Activated naive CD4-positive, alpha-beta T cell treated with anti-CD3 and anti-CD28 coated beads, Interleukin-2, amount 10 ng/mL, durations not matched to agents 7 days and 5 days (primary cell): ENCODE data around the gene SRI.

ENCODE experiments used
- CTCF ChIA-PET: fragments of 350-600 bp; sonication (Branson Sonifier 250); formaldehyde crosslinking; loops from one replicate; lab custom pipeline; 2021; ENCODE audit warnings: antibody characterized with exemption; lab: Charles Lee
- DNase-seq: peaks from one replicate; pipeline ENCODE4 v3.0.0-alpha.2; 2020
- H3K27ac Mint-ChIP-seq: one replicate; pipeline ENCODE4 v1.8.0; 2021; ENCODE audit warnings: mild to moderate bottlenecking, moderate library complexity, mixed read lengths
- H3K27me3 Mint-ChIP-seq: one replicate; pipeline ENCODE4 v1.8.0; 2021; ENCODE audit warnings: mild to moderate bottlenecking, mixed read lengths
- H3K36me3 Mint-ChIP-seq: one replicate; pipeline ENCODE4 v1.8.0; 2021; ENCODE audit warnings: mixed read lengths
- H3K4me1 Mint-ChIP-seq: one replicate; pipeline ENCODE4 v1.8.0; 2021; ENCODE audit warnings: mixed read lengths
- H3K4me3 Mint-ChIP-seq: one replicate; pipeline ENCODE4 v1.8.0; 2021; ENCODE audit warnings: mild to moderate bottlenecking, moderate library complexity, mixed read lengths
- H3K9me3 Mint-ChIP-seq: one replicate; pipeline ENCODE4 v1.8.0; 2021; ENCODE audit warnings: mixed read lengths

Gene SRI

DNA sequence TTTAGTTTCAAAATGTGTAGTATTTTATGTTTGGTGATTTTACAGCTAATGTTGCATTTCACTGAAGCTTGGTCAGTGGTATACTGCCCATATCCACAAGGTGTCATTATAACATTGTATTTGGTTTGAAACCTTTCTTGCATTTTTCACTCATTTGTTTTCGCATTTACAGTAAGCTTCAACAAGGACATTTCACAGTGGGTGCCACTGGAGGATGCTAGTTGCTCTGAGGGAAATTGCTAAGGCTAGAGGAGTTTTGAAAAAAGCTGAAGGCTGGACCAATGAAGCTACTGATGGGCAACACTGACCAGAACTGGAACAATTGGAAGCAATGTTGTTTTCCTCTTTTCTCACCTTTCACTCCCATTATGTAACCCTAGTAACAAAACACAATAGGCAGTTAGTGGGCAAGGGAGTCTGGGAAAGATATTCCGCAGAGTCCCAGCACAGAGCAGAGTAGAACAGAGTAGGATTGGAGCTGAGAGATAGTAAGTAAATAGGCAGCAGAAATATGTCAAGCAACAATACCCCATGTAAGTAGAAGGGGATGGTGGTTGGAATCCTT, 23.6 kb upstream of the SRI start:
- Mint-ChIP-seq H3K27me3 (peaks cover 4% of the 10 kb centered on the region), H3K36me3 (no peaks in the 10 kb centered on the region), H3K4me3 (no peak overlapping the region), H3K9me3 (no peaks in the 10 kb centered on the region), H3K4me1 (no peaks in the 10 kb centered on the region), H3K27ac (no peak overlapping the region)
- CTCF ChIA-PET, result interaction anchor here (1.2 to 1.3 kb wide), 2 partner anchors 305 to 592 kb away, joined by 3 read pairs; no protein-coding TSS in a partner anchor
- no peak for DNase-seq

DNA sequence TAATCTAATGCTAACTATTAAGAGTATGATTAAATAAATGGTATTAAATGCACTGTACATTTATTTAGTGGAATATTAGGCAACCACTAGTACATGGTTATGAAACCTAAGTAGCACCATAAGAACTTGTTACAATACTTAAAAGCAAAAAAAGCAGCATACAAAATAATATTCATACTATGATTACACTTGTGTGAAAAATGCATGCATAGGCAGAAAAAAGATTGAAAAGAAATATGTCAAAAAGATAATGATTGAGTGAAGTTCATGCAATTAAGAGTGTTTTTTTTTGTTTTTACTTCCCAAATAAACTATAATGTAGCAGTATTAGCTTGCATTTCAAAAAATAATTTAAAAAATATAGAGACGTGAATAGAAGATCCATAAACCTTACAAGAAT, 20.0 kb upstream of the SRI start:
- CTCF ChIA-PET, result no interaction called here
- no peaks in the 10 kb centered on the region for H3K36me3 Mint-ChIP-seq
- H3K4me3 Mint-ChIP-seq, result no peak overlapping the region
- DNase-seq, result no peak
- H3K4me1 Mint-ChIP-seq, result peaks cover 6% of the 10 kb centered on the region
- H3K9me3 Mint-ChIP-seq, result no peaks in the 10 kb centered on the region
- H3K27me3 Mint-ChIP-seq, result peaks cover 4% of the 10 kb centered on the region
- no peak overlapping the region for H3K27ac Mint-ChIP-seq

DNA sequence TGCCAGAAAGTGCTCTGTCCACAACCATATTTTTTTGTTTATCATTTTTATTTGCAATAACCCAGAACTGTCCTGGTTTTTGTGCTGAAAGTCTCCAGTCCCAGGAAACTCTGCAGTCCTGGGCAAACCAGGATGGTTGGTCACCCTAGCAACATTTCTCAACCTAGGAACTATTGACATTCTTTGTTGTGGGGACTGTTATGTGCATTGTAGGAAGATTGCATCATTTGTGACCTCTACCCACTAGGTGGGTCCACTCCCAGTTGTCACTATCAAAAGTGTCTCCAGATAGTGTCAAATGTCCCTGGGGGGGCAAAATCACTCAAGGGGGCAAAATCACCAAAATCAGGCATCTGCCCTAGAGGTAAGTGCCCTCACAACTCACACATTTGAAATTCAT, 14.0 kb upstream of the SRI start:
- CTCF ChIA-PET, result no interaction called here
- H3K36me3 Mint-ChIP-seq, result no peaks in the 10 kb centered on the region
- no peak overlapping the region for H3K27ac Mint-ChIP-seq
- peaks cover 6% of the 10 kb centered on the region for H3K4me1 Mint-ChIP-seq
- no peak overlapping the region for H3K4me3 Mint-ChIP-seq
- H3K27me3 Mint-ChIP-seq, result peaks cover 13% of the 10 kb centered on the region
- no peaks in the 10 kb centered on the region for H3K9me3 Mint-ChIP-seq
- DNase-seq, result no peak

DNA sequence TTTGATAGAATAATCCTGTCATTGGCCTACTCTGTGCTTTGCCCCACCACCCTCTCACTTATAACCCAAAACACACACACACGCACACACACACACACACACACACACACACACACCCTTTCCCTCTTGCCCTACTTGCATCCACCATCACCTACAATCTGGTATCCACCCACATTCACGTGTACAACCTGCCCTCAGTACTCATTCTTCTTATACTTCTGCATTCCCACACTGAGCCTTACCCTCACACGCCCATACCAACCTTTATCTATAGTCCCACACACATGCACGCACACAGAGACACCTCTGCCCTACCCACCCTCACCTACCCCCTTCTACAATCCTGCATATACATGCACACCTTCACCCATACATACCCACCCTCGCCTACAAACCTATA, 10.8 kb upstream of the SRI start:
- CTCF ChIA-PET, result no interaction called here
- Mint-ChIP-seq H3K36me3 (no peaks in the 10 kb centered on the region), H3K9me3 (no peaks in the 10 kb centered on the region), H3K4me3 (no peak overlapping the region), H3K27me3 (peaks cover 17% of the 10 kb centered on the region), H3K27ac (no peak overlapping the region), H3K4me1 (no peaks in the 10 kb centered on the region)
- DNase-seq, result no peak

DNA sequence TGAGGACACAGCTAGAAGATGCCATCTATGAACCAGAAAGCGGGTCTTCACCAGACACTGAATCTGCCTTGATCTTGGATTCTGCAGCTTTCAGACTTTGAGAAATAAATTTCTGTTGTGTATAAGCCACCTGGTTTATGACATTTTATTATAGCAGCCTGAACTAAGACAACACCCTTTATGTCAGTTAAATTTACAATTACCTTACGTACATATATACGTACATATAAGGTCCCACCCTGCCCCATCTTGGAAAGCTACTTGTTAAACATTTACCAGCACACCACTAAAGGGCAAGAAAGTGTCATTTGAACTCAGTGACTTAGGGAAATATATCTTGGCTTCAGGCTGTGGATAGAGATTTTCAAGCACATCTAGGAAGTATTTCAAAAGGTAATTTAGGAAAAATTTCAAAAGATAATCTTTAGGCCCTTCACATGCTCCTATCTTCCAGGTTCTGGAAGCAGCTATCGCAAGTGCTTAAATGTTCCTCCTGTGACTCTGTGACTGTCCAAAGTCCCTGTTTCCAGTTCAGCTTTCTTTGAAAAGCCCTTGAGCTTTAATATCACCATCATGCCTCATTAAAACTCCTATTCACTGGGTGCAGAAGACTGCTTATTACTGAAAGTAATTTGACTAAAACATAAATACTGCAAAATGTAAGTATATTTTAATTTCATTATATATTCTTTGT, 9.6 kb upstream of the SRI start:
- H3K4me3 Mint-ChIP-seq, result no peak overlapping the region
- H3K27me3 Mint-ChIP-seq, result peaks cover 17% of the 10 kb centered on the region
- no peaks in the 10 kb centered on the region for H3K9me3 Mint-ChIP-seq
- DNase-seq, result no peak
- no peak overlapping the region for H3K27ac Mint-ChIP-seq
- no peaks in the 10 kb centered on the region for H3K4me1 Mint-ChIP-seq
- H3K36me3 Mint-ChIP-seq, result no peaks in the 10 kb centered on the region
- CTCF ChIA-PET, result no interaction called here

DNA sequence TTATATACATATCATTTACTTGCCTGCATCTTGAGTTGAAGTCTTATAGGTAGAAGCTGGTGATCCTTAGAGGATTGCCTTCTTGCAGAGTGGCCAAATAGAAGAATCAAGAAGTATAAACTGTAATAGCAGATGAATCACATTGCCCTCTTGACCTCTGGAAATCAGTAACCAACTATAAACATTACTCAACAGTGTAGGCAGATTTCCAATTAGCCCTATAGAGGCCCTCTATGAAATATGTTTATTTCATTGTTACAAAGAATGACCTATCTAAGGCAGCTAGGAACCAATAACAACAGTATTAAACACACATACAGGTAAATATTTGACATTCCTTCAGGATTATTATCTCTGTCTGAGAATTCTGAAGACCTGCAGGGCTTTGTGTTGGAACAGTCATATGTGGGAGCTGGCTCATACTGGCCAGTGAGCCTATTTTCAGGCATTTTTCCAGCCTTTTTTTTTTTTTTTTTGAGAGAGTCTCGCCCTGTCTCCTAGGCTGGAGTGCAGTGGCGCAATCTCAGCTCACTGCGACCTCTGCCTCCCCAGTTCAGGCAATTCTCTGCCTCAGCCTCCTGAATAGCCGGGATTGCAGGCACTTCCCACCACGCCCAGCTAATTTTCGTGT, 7.2 kb upstream of the SRI start:
- CTCF ChIA-PET, result interaction anchor here (1.3 kb wide), 1 partner anchor 58 kb away, joined by 3 read pairs; no protein-coding TSS in a partner anchor
- no peak overlapping the region for H3K27ac Mint-ChIP-seq
- no peaks in the 10 kb centered on the region for H3K9me3 Mint-ChIP-seq
- no peak for DNase-seq
- no peak overlapping the region for H3K4me3 Mint-ChIP-seq
- H3K36me3 Mint-ChIP-seq, result no peaks in the 10 kb centered on the region
- H3K27me3 Mint-ChIP-seq, result peaks cover 12% of the 10 kb centered on the region
- H3K4me1 Mint-ChIP-seq, result no peaks in the 10 kb centered on the region

DNA sequence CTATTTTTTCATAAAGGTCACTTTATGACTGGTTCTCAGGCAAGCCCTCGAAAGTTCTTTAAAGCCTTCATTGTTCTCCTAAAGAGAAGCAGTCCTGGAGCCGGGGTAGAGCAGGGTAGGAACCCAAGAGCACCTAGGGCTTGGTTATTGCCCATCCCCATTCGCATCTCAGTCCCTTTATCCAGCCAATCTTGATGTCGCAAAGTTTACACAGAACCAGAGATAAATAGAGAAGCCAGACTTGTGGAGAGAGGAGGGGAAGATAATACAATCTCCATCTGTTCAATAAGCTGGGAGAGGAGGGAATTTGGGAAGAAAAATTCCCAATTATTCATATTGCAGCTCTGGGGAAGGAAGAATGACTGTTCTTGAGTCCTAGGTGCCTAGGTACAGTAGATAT, 6.4 kb upstream of the SRI start:
- H3K27me3 Mint-ChIP-seq, result peaks cover 12% of the 10 kb centered on the region
- DNase-seq, result no peak
- CTCF ChIA-PET, result interaction anchor here (1.3 kb wide), 1 partner anchor 57 kb away, joined by 3 read pairs; no protein-coding TSS in a partner anchor
- H3K27ac Mint-ChIP-seq, result no peak overlapping the region
- H3K4me3 Mint-ChIP-seq, result no peak overlapping the region
- H3K36me3 Mint-ChIP-seq, result no peaks in the 10 kb centered on the region
- no peaks in the 10 kb centered on the region for H3K9me3 Mint-ChIP-seq
- peaks cover 1% of the 10 kb centered on the region for H3K4me1 Mint-ChIP-seq

DNA sequence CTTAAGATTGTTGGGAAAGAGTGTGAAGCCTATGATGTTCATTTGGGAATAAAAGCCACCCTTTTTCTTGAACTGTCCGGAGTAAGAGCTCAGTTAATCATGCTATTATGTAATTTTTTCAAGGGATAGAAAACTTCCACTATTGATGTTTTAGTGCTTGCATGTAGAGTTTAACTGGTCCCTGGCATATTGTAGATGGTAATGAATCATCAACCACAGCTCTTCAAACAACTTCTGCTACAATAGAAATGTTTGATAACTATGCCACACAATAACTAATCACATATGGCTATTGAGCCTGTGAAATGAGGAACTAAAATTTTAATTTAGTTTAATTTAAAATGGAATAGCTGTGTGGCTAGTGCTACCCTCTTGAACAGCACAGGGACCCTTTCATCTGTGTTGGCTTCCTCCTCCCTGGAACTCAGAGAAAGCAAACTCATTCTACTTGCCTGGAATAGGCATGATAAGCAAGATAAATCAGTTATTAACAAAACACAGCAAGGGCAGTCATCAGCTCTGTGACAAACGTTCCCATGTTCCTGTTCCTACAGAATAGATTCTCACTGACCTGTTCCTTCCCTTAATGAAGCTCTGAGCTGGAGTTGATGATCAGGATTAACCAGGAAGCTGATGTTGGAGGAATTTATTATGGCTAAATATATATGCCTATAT, 4.9 kb upstream of the SRI start:
- CTCF ChIA-PET, result no interaction called here
- DNase-seq, result no peak

DNA sequence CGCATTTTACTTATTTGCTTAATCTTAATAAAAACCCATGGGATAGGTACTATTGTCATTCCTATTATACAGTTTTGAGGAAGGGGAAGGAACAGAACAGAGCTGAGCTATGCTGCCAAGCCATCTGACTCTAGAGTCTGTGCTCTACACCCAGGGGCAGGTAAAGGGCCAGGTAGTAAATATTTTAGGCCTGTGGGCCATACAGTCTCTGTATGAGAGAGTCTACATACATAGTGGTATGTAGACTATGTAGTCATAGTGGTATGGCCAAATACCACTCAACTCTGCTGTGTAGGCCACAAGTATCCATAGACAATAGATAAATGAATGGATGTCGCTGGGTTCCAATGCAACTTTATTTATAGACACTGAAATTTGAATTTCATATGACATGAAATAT, 3.4 kb upstream of the SRI start:
- DNase-seq, result no peak
- Mint-ChIP-seq H3K27me3 (peaks cover 7% of the 10 kb centered on the region), H3K4me3 (no peak overlapping the region), H3K27ac (no peak overlapping the region), H3K4me1 (peaks cover 17% of the 10 kb centered on the region), H3K9me3 (no peaks in the 10 kb centered on the region), H3K36me3 (no peaks in the 10 kb centered on the region)
- CTCF ChIA-PET, result no interaction called here

More for the DNA sequence above, 4.9 kb upstream of the SRI start:
- Mint-ChIP-seq H3K36me3 (no peaks in the 10 kb centered on the region), H3K9me3 (no peaks in the 10 kb centered on the region), H3K4me3 (no peak overlapping the region), H3K27me3 (peaks cover 7% of the 10 kb centered on the region), H3K27ac (no peak overlapping the region), H3K4me1 (peaks cover 11% of the 10 kb centered on the region)

DNA sequence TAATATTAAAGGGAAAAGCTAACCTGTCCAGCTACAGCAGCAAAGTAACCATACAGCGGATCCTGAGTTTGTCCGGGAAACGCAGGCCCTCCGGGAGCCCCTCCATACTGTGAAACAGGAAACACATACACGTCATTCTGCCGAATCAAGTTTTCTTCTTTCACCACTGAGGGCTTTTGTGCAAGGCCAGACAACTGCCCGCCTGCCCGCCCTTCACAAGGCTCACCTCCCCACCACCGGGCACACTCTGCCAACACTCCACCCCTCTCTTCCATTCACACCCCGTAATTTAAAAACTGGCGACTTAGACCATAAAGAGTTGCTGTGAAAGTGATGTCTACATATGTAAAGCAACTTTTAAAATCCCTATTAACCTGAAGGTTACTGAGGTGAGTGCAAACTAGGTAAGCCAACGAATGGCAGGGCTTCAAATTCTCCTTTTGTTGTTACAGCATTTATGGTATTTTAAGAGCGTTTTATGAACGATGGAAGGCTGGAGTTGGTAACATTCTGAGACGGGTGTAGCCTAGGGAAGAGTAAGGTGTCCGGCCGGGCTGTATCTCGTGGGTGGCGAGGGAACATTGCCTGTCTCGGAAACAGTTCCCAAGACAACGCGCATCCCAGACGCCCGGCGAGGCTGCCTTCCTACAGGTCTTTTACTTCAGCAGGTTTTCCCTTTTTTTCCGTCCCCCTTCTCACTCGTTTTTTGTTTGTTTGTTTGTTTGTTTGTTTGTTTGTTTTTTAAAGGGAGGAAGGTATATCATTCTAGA, 817 bp downstream of the SRI start:
- H3K4me3 Mint-ChIP-seq, result peak overlapping the region; percentile 76
- peaks cover 20% of the 10 kb centered on the region for H3K36me3 Mint-ChIP-seq
- peaks cover 3% of the 10 kb centered on the region for H3K27me3 Mint-ChIP-seq
- peak; percentile 39 for DNase-seq
- no peaks in the 10 kb centered on the region for H3K9me3 Mint-ChIP-seq
- peak overlapping the region; percentile 91 for H3K27ac Mint-ChIP-seq
- CTCF ChIA-PET, result interaction anchor here (1.2 kb wide), 1 partner anchor 10 kb away, joined by 3 read pairs; no protein-coding TSS in a partner anchor
- H3K4me1 Mint-ChIP-seq, result peaks cover 32% of the 10 kb centered on the region

DNA sequence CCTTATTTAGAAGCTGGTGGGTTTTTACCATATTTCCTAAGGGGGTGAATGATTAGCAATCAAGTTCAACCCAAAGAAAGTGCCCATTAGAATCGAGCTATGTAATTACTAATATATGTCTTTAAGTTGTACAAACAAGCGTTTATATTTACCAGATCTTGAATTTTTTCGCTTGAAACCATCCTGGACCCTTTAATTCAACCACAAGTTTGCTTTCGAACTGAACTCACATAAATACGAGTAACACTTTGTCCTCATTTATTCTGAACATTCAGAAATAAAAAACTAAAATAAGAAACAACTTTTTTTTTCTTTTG, 1.5 kb downstream of the SRI start:
- Mint-ChIP-seq H3K27me3 (no peaks in the 10 kb centered on the region), H3K36me3 (peaks cover 24% of the 10 kb centered on the region), H3K9me3 (no peaks in the 10 kb centered on the region), H3K4me1 (peaks cover 35% of the 10 kb centered on the region), H3K27ac (peak overlapping the region; percentile 91), H3K4me3 (peak overlapping the region; percentile 76)
- DNase-seq, result no peak
- CTCF ChIA-PET, result interaction anchor here (1.2 kb wide), 1 partner anchor 9 kb away, joined by 3 read pairs; no protein-coding TSS in a partner anchor

DNA sequence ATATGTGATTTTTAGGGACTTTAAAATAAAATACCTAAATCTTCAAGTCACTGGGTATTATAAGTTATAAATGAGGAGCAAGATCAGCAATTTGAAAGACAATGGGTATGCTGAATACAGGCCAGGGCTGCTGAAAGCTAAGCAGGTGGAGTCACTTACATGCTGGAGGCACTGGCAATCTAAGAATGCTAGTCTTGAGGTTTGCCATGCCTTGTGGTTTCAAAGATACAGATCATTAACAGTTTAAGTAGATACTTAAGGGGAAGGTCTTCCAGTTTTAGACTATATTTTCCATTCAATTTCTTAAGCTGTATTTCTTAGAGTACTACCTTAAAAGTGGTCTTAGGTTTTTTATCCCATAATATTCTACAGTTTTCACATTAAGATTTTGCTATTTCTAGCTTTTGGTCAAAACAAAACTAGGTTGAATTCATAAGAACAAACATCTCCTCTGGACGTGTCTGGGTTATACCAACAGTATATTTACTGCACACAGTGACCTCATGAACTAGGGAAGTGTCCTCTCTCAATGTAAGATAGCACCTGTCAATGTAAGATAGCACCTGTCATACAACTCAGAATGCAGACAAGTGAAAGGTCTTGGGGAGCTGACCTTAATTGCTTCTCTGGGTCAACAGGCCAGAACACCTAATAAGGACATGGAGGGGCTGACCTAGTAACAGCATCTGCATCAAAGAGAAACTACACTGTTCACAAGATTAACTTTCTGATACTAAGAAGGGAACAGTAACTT, 2.0 kb downstream of the SRI start:
- peaks cover 29% of the 10 kb centered on the region for H3K36me3 Mint-ChIP-seq
- H3K9me3 Mint-ChIP-seq, result no peaks in the 10 kb centered on the region
- peak overlapping the region; percentile 91 for H3K27ac Mint-ChIP-seq
- H3K27me3 Mint-ChIP-seq, result no peaks in the 10 kb centered on the region
- H3K4me3 Mint-ChIP-seq, result peak overlapping the region; percentile 76
- DNase-seq, result no peak
- H3K4me1 Mint-ChIP-seq, result peaks cover 35% of the 10 kb centered on the region
- CTCF ChIA-PET, result interaction anchor here (1.2 kb wide), 1 partner anchor 9 kb away, joined by 3 read pairs; no protein-coding TSS in a partner anchor

DNA sequence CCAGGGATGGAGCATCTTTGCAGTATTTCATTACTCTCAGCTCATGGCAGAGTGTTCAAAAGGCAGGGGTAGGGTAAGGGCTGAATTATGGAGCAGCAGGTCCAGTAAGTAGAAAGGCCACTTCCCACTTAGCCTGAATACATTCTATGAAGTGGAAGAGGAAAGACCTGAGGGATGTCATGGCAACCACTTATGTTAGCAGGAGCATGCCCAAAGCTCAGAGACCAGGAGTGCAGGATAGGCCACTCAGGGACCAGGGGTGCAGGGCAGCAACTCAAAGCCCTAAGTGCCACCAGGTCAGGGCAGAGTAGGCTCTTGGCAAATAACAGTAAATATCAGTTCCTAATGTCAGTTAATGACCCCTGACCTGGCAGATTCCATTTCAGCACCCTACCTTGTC, 3.6 kb downstream of the SRI start:
- DNase-seq, result no peak
- Mint-ChIP-seq H3K4me3 (no peak overlapping the region), H3K4me1 (peaks cover 34% of the 10 kb centered on the region), H3K36me3 (peaks cover 30% of the 10 kb centered on the region), H3K9me3 (no peaks in the 10 kb centered on the region), H3K27me3 (no peaks in the 10 kb centered on the region), H3K27ac (no peak overlapping the region)
- CTCF ChIA-PET, result no interaction called here
